BLaER1 (cell line): ENCODE measurements around the gene SEMA6A.
A peak's percentile ranks its signal among the peaks of the same experiment; 100 is the strongest.

Source experiments
- H3K27ac ChIP-seq: shearing (Covaris generic); formaldehyde crosslinking; 2 replicates; pipeline ENCODE4 v1.8.1; 2022
- H3K27me3 ChIP-seq: shearing (Covaris generic); formaldehyde crosslinking; 2 replicates; pipeline ENCODE4 v1.8.1; 2022
- H3K36me3 ChIP-seq: shearing (Covaris generic); formaldehyde crosslinking; 2 replicates; pipeline ENCODE4 v1.8.1; 2022
- H3K4me1 ChIP-seq: shearing (Covaris generic); formaldehyde crosslinking; 2 replicates; pipeline ENCODE4 v1.8.1; 2022
- H3K4me2 ChIP-seq: shearing (Covaris generic); formaldehyde crosslinking; 2 replicates; pipeline ENCODE4 v1.8.1; 2022
- H3K4me3 ChIP-seq: shearing (Covaris generic); formaldehyde crosslinking; 2 replicates; pipeline ENCODE4 v1.8.1; 2022
- H3K9ac ChIP-seq: shearing (Covaris generic); formaldehyde crosslinking; 2 replicates; pipeline ENCODE4 v1.8.1; 2022
- H3K9me3 ChIP-seq: shearing (Covaris generic); formaldehyde crosslinking; 2 replicates; pipeline ENCODE4 v1.8.1; 2022
- H4K20me1 ChIP-seq: shearing (Covaris generic); formaldehyde crosslinking; 2 replicates; pipeline ENCODE4 v1.8.1; 2022
- Cebpa-rat ChIP-seq: shearing (Covaris generic); IDR thresholded peaks from 2 replicates; pipeline ENCODE4 v1.8.1; 2022

SEMA6A gene

DNA sequence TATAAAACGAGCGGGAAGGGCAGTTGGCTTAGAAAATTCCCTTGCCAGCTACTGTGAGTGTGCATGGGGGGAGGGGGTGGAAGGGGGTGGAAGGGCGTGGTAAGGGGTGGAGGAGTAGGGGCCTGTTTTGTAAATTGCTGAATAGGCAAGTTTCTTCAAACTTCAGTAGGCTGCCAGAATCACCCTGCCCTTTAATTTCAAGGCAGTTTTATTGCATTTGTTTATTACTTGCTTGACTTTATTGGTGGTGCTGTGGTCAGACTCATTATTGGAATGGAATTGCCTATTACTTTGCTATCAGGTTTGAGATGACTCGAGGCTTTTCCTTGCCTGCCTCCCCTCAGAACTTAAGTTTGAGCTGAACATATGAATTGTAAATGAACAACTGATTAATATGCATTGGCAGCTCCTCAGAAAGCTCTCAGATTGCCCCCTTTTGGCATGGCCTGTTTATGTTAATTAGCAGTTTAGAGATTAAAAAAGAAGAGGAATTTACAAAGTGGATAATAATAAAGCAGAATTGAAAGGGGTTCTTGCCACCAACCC lies 76.0 kb downstream of the SEMA6A start:
- Histone ChIP-seq H3K4me3 (no peak overlapping the region), H3K9me3 (no peaks in the 10 kb centered on the region), H3K4me1 (peaks cover 30% of the 10 kb centered on the region), H4K20me1 (no peaks in the 10 kb centered on the region), H3K4me2 (no peak overlapping the region), H3K36me3 (no peaks in the 10 kb centered on the region), H3K27ac (no peak overlapping the region), H3K27me3 (no peaks in the 10 kb centered on the region), H3K9ac (no peak overlapping the region)
- TF ChIP-seq Cebpa-rat: no peak

DNA sequence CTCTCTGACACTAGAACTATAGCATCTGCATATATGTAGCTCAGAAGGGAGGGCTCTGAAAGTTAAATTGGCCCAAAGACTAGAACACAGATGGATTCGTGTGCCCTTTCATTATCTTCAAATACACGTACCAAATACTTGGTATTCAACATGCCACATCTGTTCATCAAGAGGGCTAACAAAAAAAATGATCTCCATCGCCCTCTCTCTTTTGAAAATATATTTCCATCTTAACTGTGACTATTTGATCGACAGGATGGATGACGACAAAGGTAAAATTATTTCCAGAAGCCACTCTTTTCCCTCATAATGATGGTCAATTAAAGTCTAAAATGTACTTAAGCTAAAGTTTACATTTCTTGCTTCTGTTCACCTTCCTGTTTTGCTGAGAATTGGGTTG lies 77.0 kb downstream of the SEMA6A start:
- Histone ChIP-seq H3K9me3 (no peaks in the 10 kb centered on the region), H4K20me1 (no peaks in the 10 kb centered on the region), H3K9ac (no peak overlapping the region), H3K4me1 (peaks cover 39% of the 10 kb centered on the region), H3K4me2 (no peak overlapping the region), H3K36me3 (no peaks in the 10 kb centered on the region), H3K4me3 (no peak overlapping the region), H3K27ac (no peak overlapping the region), H3K27me3 (no peaks in the 10 kb centered on the region)
- TF ChIP-seq Cebpa-rat: no peak

DNA sequence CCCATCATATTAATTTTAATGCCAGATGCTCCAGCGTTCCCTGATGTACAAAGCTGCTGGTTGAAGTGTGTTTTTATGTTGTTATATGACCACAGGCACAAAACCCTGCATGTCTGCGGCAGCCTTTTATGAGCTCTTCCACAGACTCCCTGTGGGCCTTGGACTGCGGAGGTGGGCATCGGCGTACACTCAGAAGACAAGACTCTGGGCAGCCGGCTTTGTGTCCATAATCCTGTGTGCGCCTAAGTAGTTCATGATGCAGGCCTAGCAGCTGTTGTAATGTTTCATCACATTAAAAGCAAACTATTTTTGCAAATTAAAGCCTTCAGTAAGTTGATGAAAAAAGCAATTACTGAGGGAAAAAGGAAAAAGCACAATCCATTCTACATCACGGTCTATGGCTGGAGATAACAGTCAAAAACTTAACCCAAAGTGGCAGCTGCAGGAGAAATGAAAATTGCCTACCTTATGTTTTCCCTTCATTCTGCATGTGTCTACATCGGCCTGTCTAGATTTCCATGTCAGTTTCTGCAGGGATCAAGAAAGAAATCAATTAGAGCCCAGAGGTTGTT lies 78.8 kb downstream of the SEMA6A start:
- Histone ChIP-seq H3K9me3 (no peaks in the 10 kb centered on the region), H3K4me1 (peaks cover 57% of the 10 kb centered on the region), H3K9ac (no peak overlapping the region), H3K4me2 (peak overlapping the region; percentile 63), H3K27ac (no peak overlapping the region; the same call in 1 of the 2 replicates), H4K20me1 (no peaks in the 10 kb centered on the region), H3K27me3 (no peaks in the 10 kb centered on the region), H3K36me3 (no peaks in the 10 kb centered on the region), H3K4me3 (no peak overlapping the region)
- no peak for TF ChIP-seq Cebpa-rat

DNA sequence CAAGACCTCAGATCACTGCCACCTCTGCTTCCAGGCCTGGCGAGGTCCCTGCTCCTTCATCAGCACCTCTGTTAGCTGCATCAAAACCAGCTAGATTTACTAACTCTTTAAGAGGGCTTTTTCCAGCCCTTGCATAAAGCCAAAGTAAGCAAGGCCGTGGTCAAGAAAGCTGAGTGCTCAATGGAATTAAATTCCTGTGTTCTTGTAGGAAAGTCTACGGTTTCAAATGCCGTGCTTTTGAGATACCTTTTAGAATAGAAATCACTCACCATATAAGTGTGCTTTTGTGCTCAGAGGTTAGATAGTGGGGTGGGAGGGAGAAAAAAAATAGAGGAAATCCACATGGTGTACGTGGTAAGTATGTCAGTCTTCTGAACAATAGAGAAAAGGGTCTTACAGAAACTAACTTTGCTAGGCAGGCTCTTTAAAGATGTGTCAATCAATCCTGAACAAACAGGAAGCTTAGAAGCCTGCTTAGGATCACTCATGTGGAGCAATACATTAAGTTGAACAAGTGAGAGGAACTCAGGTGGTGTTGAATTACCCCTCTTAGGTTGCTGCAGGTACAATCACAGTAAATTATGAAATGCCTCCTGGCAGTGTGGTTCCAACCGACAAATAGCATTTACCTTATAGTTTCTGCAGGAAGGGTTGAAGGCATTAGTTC lies 79.7 kb downstream of the SEMA6A start:
- H3K36me3 ChIP-seq: no peaks in the 10 kb centered on the region

DNA sequence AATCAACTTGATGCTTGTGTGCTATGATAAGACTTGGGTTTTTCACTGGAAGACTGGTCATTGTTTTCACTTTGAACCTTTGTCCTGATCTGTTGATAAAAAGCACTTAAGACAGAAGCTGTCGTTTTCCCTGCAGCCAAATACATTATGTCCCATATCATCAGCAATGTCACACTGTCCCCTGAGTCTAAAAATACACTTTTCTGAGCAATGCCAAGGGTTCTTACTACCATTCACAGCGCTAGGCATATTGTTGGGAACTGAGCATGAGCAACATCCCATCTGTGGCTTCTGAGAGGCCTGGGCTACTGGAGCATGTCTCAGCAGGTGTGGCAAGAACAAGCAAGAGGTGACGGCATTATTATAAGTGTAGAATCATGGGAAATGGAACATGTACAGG lies 81.8 kb downstream of the SEMA6A start:
- Histone ChIP-seq H4K20me1 (no peaks in the 10 kb centered on the region), H3K9me3 (no peaks in the 10 kb centered on the region), H3K4me3 (no peak overlapping the region), H3K27me3 (no peaks in the 10 kb centered on the region), H3K36me3 (no peaks in the 10 kb centered on the region), H3K4me2 (peak overlapping the region; percentile 67), H3K27ac (0 out of 2 replicates have a peak overlapping the region, but pooled peaks have one; percentile 20), H3K9ac (no peak overlapping the region), H3K4me1 (peaks cover 64% of the 10 kb centered on the region)
- TF ChIP-seq Cebpa-rat: no peak

More for the DNA sequence above, 79.7 kb downstream of the SEMA6A start:
- Histone ChIP-seq H4K20me1 (no peaks in the 10 kb centered on the region), H3K9ac (no peak overlapping the region), H3K4me3 (no peak overlapping the region), H3K4me2 (peak overlapping the region; percentile 63), H3K9me3 (no peaks in the 10 kb centered on the region), H3K4me1 (peaks cover 64% of the 10 kb centered on the region), H3K27ac (peak overlapping the region; percentile 55; the same call in 1 of the 2 replicates), H3K27me3 (no peaks in the 10 kb centered on the region)
- no peak for TF ChIP-seq Cebpa-rat

DNA sequence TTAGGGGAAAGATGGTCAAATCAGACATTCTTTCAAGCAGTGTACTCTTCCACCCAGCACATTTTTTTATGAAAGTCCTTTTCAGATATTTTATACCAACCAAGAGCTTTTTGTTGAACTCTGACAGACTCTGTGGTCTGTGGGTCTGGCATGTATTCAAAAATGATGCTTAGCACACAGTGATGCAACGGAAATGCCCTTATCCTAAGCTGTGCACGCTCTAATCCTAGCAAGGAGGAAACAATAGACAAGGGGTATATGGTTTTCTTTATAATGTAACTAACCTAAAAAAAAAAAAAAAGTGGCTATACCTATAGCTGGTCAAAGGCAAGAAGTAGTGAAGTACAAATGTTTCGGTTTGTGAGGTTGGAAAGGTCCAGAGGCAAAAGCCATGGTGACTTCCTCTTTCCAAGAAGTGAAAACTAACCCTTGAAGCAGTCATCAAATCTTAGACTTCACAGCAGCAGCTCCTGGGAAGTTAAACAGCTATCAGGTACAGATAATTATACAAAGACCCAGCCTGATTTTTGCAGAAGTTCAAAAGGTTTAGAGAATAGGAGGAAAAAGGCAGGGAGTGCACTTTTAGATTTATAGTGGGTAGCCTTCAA lies 82.5 kb downstream of the SEMA6A start:
- H4K20me1 ChIP-seq: no peaks in the 10 kb centered on the region
- no peaks in the 10 kb centered on the region for H3K27me3 ChIP-seq
- H3K27ac ChIP-seq: peak overlapping the region; percentile 20; the same call in 1 of the 2 replicates
- H3K4me2 ChIP-seq: peak overlapping the region; percentile 67
- H3K36me3 ChIP-seq: no peaks in the 10 kb centered on the region
- peaks cover 64% of the 10 kb centered on the region for H3K4me1 ChIP-seq
- H3K4me3 ChIP-seq: no peak overlapping the region
- no peak for TF ChIP-seq Cebpa-rat
- H3K9ac ChIP-seq: no peak overlapping the region
- H3K9me3 ChIP-seq: no peaks in the 10 kb centered on the region

DNA sequence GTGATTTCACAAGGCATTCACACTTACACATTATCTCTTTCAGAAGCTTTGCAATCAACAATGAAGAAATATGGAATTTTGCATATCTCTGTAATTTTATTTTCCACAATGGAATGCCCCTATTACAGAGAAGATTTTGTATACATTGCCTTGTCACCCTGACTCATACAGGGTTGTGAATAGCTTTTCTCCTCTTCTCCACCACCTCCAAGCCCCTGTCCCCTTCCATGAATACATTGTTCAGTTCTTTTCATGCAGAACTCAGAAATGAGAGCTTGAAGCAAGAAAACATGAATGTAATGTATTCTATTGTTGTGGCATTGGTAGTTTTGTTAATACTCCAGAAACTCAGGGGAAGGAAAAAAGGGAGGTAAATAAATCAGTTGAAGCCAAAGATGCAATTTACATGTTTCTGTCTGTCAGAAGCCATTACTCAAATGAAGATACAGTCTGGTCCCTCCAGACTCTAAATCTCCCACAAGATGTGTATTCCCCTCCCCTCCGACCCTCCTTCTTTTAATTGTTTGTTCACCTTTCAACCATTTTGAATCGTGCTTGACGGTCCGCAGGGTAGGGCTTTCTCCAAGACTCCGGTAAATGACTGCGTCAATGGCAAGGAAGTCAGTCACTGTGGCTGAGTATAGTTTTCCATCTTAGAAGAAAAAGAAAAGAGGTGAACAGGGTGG lies 86.1 kb downstream of the SEMA6A start:
- Histone ChIP-seq H3K4me3 (no peak overlapping the region), H3K9ac (no peak overlapping the region), H3K9me3 (no peaks in the 10 kb centered on the region), H3K4me2 (no peak overlapping the region), H4K20me1 (no peaks in the 10 kb centered on the region), H3K27ac (no peak overlapping the region), H3K36me3 (no peaks in the 10 kb centered on the region), H3K4me1 (peaks cover 34% of the 10 kb centered on the region), H3K27me3 (no peaks in the 10 kb centered on the region)
- TF ChIP-seq Cebpa-rat: no peak

DNA sequence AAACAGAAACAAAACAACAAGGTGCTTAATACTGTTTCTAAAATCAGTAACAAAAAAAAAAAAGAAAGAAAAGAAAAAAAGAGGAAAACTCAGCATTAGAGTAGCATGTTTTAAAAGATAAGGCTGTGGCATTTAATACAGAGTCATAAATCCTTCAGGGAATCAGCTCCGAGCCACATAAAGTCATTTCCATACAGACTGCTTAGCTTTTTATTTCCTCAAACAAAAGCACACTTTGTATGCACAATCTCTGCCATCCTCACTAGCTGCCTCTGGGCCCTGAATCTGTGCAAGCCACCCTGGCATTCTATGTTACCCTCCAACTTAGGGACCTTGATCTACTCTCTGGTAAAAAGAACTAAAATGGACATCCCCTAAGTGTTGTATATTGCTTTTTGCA lies 87.6 kb downstream of the SEMA6A start:
- Histone ChIP-seq H3K9me3 (no peaks in the 10 kb centered on the region), H4K20me1 (no peaks in the 10 kb centered on the region), H3K27ac (no peak overlapping the region), H3K27me3 (no peaks in the 10 kb centered on the region), H3K4me2 (no peak overlapping the region), H3K36me3 (no peaks in the 10 kb centered on the region), H3K4me3 (no peak overlapping the region), H3K9ac (no peak overlapping the region), H3K4me1 (peaks cover 19% of the 10 kb centered on the region)
- no peak for TF ChIP-seq Cebpa-rat

DNA sequence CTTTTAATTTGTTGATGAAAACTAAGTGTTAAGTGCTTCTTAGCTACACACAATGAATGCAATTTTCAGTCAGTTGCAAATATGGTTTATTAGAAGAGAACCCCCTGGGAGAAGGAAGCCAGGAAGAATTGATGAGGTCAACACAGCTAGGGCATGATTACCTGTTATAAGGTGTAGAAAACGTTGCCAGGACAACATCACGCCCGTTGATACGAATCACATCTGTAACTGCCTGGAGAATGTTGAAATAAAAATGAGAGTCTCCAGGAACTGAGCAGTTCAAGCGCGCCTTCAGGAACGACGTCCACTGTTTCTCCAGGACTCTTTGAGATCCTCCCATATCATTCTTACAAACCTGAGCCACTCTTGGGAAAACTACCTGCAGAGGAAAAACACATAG lies 88.0 kb downstream of the SEMA6A start:
- H3K27ac ChIP-seq: no peak overlapping the region
- H3K4me1 ChIP-seq: peaks cover 15% of the 10 kb centered on the region
- no peak overlapping the region for H3K9ac ChIP-seq
- no peak overlapping the region for H3K4me3 ChIP-seq
- TF ChIP-seq Cebpa-rat: no peak
- no peaks in the 10 kb centered on the region for H4K20me1 ChIP-seq
- no peaks in the 10 kb centered on the region for H3K27me3 ChIP-seq
- no peaks in the 10 kb centered on the region for H3K9me3 ChIP-seq
- no peak overlapping the region for H3K4me2 ChIP-seq
- no peaks in the 10 kb centered on the region for H3K36me3 ChIP-seq
